ENCODE data around the gene POU2F3. TPM values are rescaled to one million over a fixed set of nuclear protein-coding genes. Genes with fewer than 3 reads are reported as not detected.

Gene POU2F3
- total RNA-seq, 1 donor from 2014 or later = not detected

- Histone ChIP-seq H3K9ac (no peak overlapping the region), H4K20me1 (ENCODE audit: low read depth) (no peaks in the 10 kb centered on the region), H3K4me1 (peaks cover 11% of the 10 kb centered on the region), H3F3A (ENCODE audit: low read depth) (no peaks in the 10 kb centered on the region), H3K27ac (no peak overlapping the region), H3K36me3 (no peaks in the 10 kb centered on the region), H3K9me3 (ENCODE audit: low read depth) (no peaks in the 10 kb centered on the region), H3K27me3 (no peaks in the 10 kb centered on the region), H3K79me2 (ENCODE audit: low read depth) (no peaks in the 10 kb centered on the region), H3K4me2 (no peak overlapping the region), H3K4me3 (no peak overlapping the region), H2AFZ (replicated peaks) (no peak overlapping the region)
- peaks cover 7% of the 10 kb centered on the region for H3K4me1 Mint-ChIP-seq
- H3K27me3 Mint-ChIP-seq (ENCODE audit: insufficient read depth, low read depth) = peaks cover 5% of the 10 kb centered on the region
- no peak overlapping the region for H3K27ac Mint-ChIP-seq
- no peak overlapping the region for H3K4me3 Mint-ChIP-seq
- H3K36me3 Mint-ChIP-seq = no peaks in the 10 kb centered on the region
- TF ChIP-seq EZH2 (IDR thresholded peaks at IDR 0.05) (no peak), CTCF (IDR thresholded peaks at IDR 0.05) (no peak), EZH2phosphoT487 (IDR thresholded peaks at IDR 0.05) (no peak)
- DNase-seq (ENCODE audit: low spot score) = no peak
- no peaks in the 10 kb centered on the region for H3K9me3 Mint-ChIP-seq
These were observed 68.1 kb downstream of the POU2F3 start for GRCh38 chr11:120308081-120308480.

GRCh38 chr11:120310870-120311269, 70.9 kb downstream of the POU2F3 start:
- H3F3A ChIP-seq (ENCODE audit: low read depth) = peaks cover 10% of the 10 kb centered on the region
- peaks cover 20% of the 10 kb centered on the region for H3K4me1 ChIP-seq
- no peaks in the 10 kb centered on the region for H4K20me1 ChIP-seq (ENCODE audit: low read depth)
- no peak overlapping the region for H3K4me2 ChIP-seq
- H3K9me3 ChIP-seq (ENCODE audit: low read depth) = no peaks in the 10 kb centered on the region
- Mint-ChIP-seq H3K9me3 (no peaks in the 10 kb centered on the region), H3K4me1 (peaks cover 14% of the 10 kb centered on the region), H3K4me3 (no peak overlapping the region), H3K27ac (no peak overlapping the region), H3K36me3 (no peaks in the 10 kb centered on the region), H3K27me3 (ENCODE audit: insufficient read depth, low read depth) (peaks cover 5% of the 10 kb centered on the region)
- no peaks in the 10 kb centered on the region for H3K79me2 ChIP-seq (ENCODE audit: low read depth)
- H2AFZ ChIP-seq (replicated peaks) = no peak overlapping the region
- H3K36me3 ChIP-seq = no peaks in the 10 kb centered on the region
- no peak for DNase-seq (ENCODE audit: low spot score)
- H3K27me3 ChIP-seq = no peaks in the 10 kb centered on the region
- H3K27ac ChIP-seq = no peak overlapping the region
- H3K4me3 ChIP-seq = no peak overlapping the region
- no peak overlapping the region for H3K9ac ChIP-seq
- TF ChIP-seq EZH2 (IDR thresholded peaks at IDR 0.05) (no peak), CTCF (IDR thresholded peaks at IDR 0.05) (no peak), EZH2phosphoT487 (IDR thresholded peaks at IDR 0.05) (no peak)

GRCh38 chr11:120314861-120315260, 74.9 kb downstream of the POU2F3 start:
- Histone ChIP-seq H4K20me1 (ENCODE audit: low read depth) (no peaks in the 10 kb centered on the region), H3K79me2 (ENCODE audit: low read depth) (no peaks in the 10 kb centered on the region), H3F3A (ENCODE audit: low read depth) (peaks cover 10% of the 10 kb centered on the region), H3K4me1 (peaks cover 17% of the 10 kb centered on the region), H3K9me3 (ENCODE audit: low read depth) (no peaks in the 10 kb centered on the region), H3K9ac (no peak overlapping the region), H3K27ac (no peak overlapping the region), H3K4me3 (no peak overlapping the region), H3K27me3 (no peaks in the 10 kb centered on the region), H3K36me3 (no peaks in the 10 kb centered on the region), H3K4me2 (no peak overlapping the region), H2AFZ (replicated peaks) (peak overlapping the region; percentile 50)
- no peak for DNase-seq (ENCODE audit: low spot score)
- Mint-ChIP-seq H3K27ac (peak overlapping the region; percentile 32), H3K9me3 (no peaks in the 10 kb centered on the region), H3K27me3 (ENCODE audit: insufficient read depth, low read depth) (no peaks in the 10 kb centered on the region), H3K36me3 (no peaks in the 10 kb centered on the region), H3K4me1 (peaks cover 13% of the 10 kb centered on the region), H3K4me3 (no peak overlapping the region)
- TF ChIP-seq EZH2 (IDR thresholded peaks at IDR 0.05) (no peak), CTCF (IDR thresholded peaks at IDR 0.05) (no peak), EZH2phosphoT487 (IDR thresholded peaks at IDR 0.05) (no peak)
